Measurements from ENCODE around the gene SLC6A17. TPM values are rescaled to one million over a fixed set of nuclear protein-coding genes. Genes with fewer than 3 reads are reported as not detected.

The SLC6A17 gene
- total RNA-seq, 1 donor from 2014 or later, result 3.6 TPM

GRCh38 chr1:110215621-110216515, 65.6 kb downstream of the SLC6A17 start:
- H3K27me3 ChIP-seq (ENCODE audit: insufficient read depth, low read length), result peaks cover 44% of the 10 kb centered on the region
- no peaks in the 10 kb centered on the region for H3K36me3 ChIP-seq (ENCODE audit: insufficient read depth, low read length)
- no peak for FAIRE-seq
- H2AFZ ChIP-seq (ENCODE audit: low read depth, low read length), result no peak overlapping the region
- no peak for DNase-seq (ENCODE audit: low read depth)
- H3K36me3 Mint-ChIP-seq (ENCODE audit: low read depth, unreplicated experiment), result peaks cover 1% of the 10 kb centered on the region
- no peak overlapping the region for H3K4me3 Mint-ChIP-seq (ENCODE audit: unreplicated experiment)
- H3K9me3 Mint-ChIP-seq (ENCODE audit: unreplicated experiment), result peaks cover 5% of the 10 kb centered on the region
- H3K4me1 ChIP-seq (ENCODE audit: insufficient read depth, low read length), result peaks cover 9% of the 10 kb centered on the region
- H3K9ac ChIP-seq (ENCODE audit: low read length), result no peak overlapping the region
- H3K27me3 Mint-ChIP-seq (ENCODE audit: low read depth, unreplicated experiment), result peaks cover 68% of the 10 kb centered on the region
- H3K79me2 ChIP-seq (ENCODE audit: insufficient read depth, low read length), result no peaks in the 10 kb centered on the region
- peaks cover 13% of the 10 kb centered on the region for H4K20me1 ChIP-seq (ENCODE audit: insufficient read depth, low read length)
- no peak overlapping the region for H3K27ac Mint-ChIP-seq (ENCODE audit: unreplicated experiment)
- no peaks in the 10 kb centered on the region for H3K9me3 ChIP-seq (ENCODE audit: insufficient read depth, low read depth, low read length)
- TF ChIP-seq CTCF (IDR thresholded peaks at IDR 0.05; ENCODE audit: insufficient read depth, low read depth, low read length), result no peak
- H3K4me2 ChIP-seq (ENCODE audit: low read length), result no peak overlapping the region
- H3K4me3 ChIP-seq (ENCODE audit: insufficient read depth, low read depth, low read length), result no peak overlapping the region
- H3K4me1 Mint-ChIP-seq (ENCODE audit: low read depth, unreplicated experiment), result peaks cover 2% of the 10 kb centered on the region
- no peak overlapping the region for H3K27ac ChIP-seq (ENCODE audit: low read depth, low read length)

GRCh38 chr1:110216844-110217444, 66.7 kb downstream of the SLC6A17 start:
- peaks cover 2% of the 10 kb centered on the region for H3K4me1 Mint-ChIP-seq (ENCODE audit: low read depth, unreplicated experiment)
- no peak for TF ChIP-seq CTCF (IDR thresholded peaks at IDR 0.05; ENCODE audit: insufficient read depth, low read depth, low read length)
- TF ChIP-seq EZH2 (IDR thresholded peaks at IDR 0.05; ENCODE audit: insufficient read depth, low read length), result no peak
- peaks cover 5% of the 10 kb centered on the region for H3K9me3 Mint-ChIP-seq (ENCODE audit: unreplicated experiment)
- H3K9me3 ChIP-seq (ENCODE audit: insufficient read depth, low read depth, low read length), result no peaks in the 10 kb centered on the region
- H2AFZ ChIP-seq (ENCODE audit: low read depth, low read length), result no peak overlapping the region
- no peaks in the 10 kb centered on the region for H3K79me2 ChIP-seq (ENCODE audit: insufficient read depth, low read length)
- H3K4me3 Mint-ChIP-seq (ENCODE audit: unreplicated experiment), result no peak overlapping the region
- FAIRE-seq (no peak), DNase-seq (ENCODE audit: low read depth) (no peak)
- H3K4me1 ChIP-seq (ENCODE audit: insufficient read depth, low read length), result no peaks in the 10 kb centered on the region
- no peak overlapping the region for H3K27ac Mint-ChIP-seq (ENCODE audit: unreplicated experiment)
- peaks cover 73% of the 10 kb centered on the region for H3K27me3 Mint-ChIP-seq (ENCODE audit: low read depth, unreplicated experiment)
- H4K20me1 ChIP-seq (ENCODE audit: insufficient read depth, low read length), result peaks cover 13% of the 10 kb centered on the region
- H3K27ac ChIP-seq (ENCODE audit: low read depth, low read length), result no peak overlapping the region
- H3K9ac ChIP-seq (ENCODE audit: low read length), result no peak overlapping the region
- H3K36me3 ChIP-seq (ENCODE audit: insufficient read depth, low read length), result no peaks in the 10 kb centered on the region
- H3K27me3 ChIP-seq (ENCODE audit: insufficient read depth, low read length), result peaks cover 33% of the 10 kb centered on the region
- H3K4me2 ChIP-seq (ENCODE audit: low read length), result no peak overlapping the region
- H3K4me3 ChIP-seq (ENCODE audit: insufficient read depth, low read depth, low read length), result no peak overlapping the region
- peaks cover 1% of the 10 kb centered on the region for H3K36me3 Mint-ChIP-seq (ENCODE audit: low read depth, unreplicated experiment)

GRCh38 chr1:110218137-110218536, 67.8 kb downstream of the SLC6A17 start:
- Histone ChIP-seq H3K36me3 (ENCODE audit: insufficient read depth, low read length) (no peaks in the 10 kb centered on the region), H3K4me3 (ENCODE audit: insufficient read depth, low read depth, low read length) (no peak overlapping the region), H3K9ac (ENCODE audit: low read length) (no peak overlapping the region), H3K79me2 (ENCODE audit: insufficient read depth, low read length) (no peaks in the 10 kb centered on the region), H3K4me1 (ENCODE audit: insufficient read depth, low read length) (no peaks in the 10 kb centered on the region), H2AFZ (ENCODE audit: low read depth, low read length) (no peak overlapping the region), H3K4me2 (ENCODE audit: low read length) (no peak overlapping the region), H3K27me3 (ENCODE audit: insufficient read depth, low read length) (peaks cover 21% of the 10 kb centered on the region), H3K27ac (ENCODE audit: low read depth, low read length) (no peak overlapping the region), H4K20me1 (ENCODE audit: insufficient read depth, low read length) (peaks cover 4% of the 10 kb centered on the region), H3K9me3 (ENCODE audit: insufficient read depth, low read depth, low read length) (no peaks in the 10 kb centered on the region)
- H3K36me3 Mint-ChIP-seq (ENCODE audit: low read depth, unreplicated experiment), result peaks cover 5% of the 10 kb centered on the region
- no peak for FAIRE-seq
- H3K4me3 Mint-ChIP-seq (ENCODE audit: unreplicated experiment), result no peak overlapping the region
- DNase-seq (ENCODE audit: low read depth), result no peak
- no peak overlapping the region for H3K27ac Mint-ChIP-seq (ENCODE audit: unreplicated experiment)
- peaks cover 5% of the 10 kb centered on the region for H3K9me3 Mint-ChIP-seq (ENCODE audit: unreplicated experiment)
- peaks cover 71% of the 10 kb centered on the region for H3K27me3 Mint-ChIP-seq (ENCODE audit: low read depth, unreplicated experiment)
- TF ChIP-seq EZH2 (IDR thresholded peaks at IDR 0.05; ENCODE audit: insufficient read depth, low read length), result no peak
- H3K4me1 Mint-ChIP-seq (ENCODE audit: low read depth, unreplicated experiment), result peaks cover 2% of the 10 kb centered on the region

Measured in astrocyte (in vitro differentiated cells and primary cell).